Lower leg skin (tissue), 3 donors: Measurements from ENCODE around the gene PTPRT.

ENCODE experiments used
- CTCF ChIP-seq, 3 donors: fragments of 450-650 bp; IDR thresholded peaks; one replicate each; pipeline ENCODE4 v1.5.1; 2016; ENCODE audit warnings: antibody characterized with exemption in 3 of 3, mild to moderate bottlenecking in 3 of 3, moderate library complexity in 2 of 3
- POLR2A ChIP-seq, 2 donors: fragments of 450-650 bp; IDR thresholded peaks; one replicate each; pipeline ENCODE4 v1.6.1; 2016 to 2017; ENCODE audit warnings: antibody characterized with exemption in 2 of 2, mild to moderate bottlenecking in 1 of 2, moderate library complexity in 1 of 2

- TF ChIP-seq CTCF (IDR thresholded peaks at IDR 0.05): no peak
- TF ChIP-seq POLR2A (IDR thresholded peaks at IDR 0.05): no peak
Observed at GRCh38 chr20:42267793-42268384, 921.8 kb downstream of the PTPRT start.
